GM21825 (cell line): Measurements from ENCODE around the gene NLRP9.

Source experiments
- ATAC-seq: cut with Tn5 transposase; IDR thresholded peaks from one replicate; pipeline ENCODE4 v1.9.1; 2021; ENCODE audit warnings: mild to moderate bottlenecking, moderate library complexity; ENCODE audit not compliant: unreplicated experiment

NLRP9 gene

GRCh38 chr19:55689411-55690108 lies 48.6 kb downstream of the NLRP9 start:
- no peak for ATAC-seq

- no peak for ATAC-seq
Observed at GRCh38 chr19:55688422-55689218, 49.6 kb downstream of the NLRP9 start.

GRCh38 chr19:55687281-55688201 lies 50.7 kb downstream of the NLRP9 start:
- no peak for ATAC-seq

- no peak for ATAC-seq
Observed at GRCh38 chr19:55686311-55687050, 51.7 kb downstream of the NLRP9 start.

- no peak for ATAC-seq
Observed at GRCh38 chr19:55685776-55686175, 52.4 kb downstream of the NLRP9 start.

- no peak for ATAC-seq
Observed at GRCh38 chr19:55684946-55685681, 53.1 kb downstream of the NLRP9 start.

GRCh38 chr19:55683449-55684261 lies 54.5 kb downstream of the NLRP9 start:
- ATAC-seq, result no peak

GRCh38 chr19:55681131-55682092 lies 56.8 kb downstream of the NLRP9 start:
- no peak for ATAC-seq

GRCh38 chr19:55680339-55681130 lies 57.7 kb downstream of the NLRP9 start:
- ATAC-seq, result no peak

GRCh38 chr19:55679343-55680257 lies 58.6 kb downstream of the NLRP9 start:
- no peak for ATAC-seq

GRCh38 chr19:55678121-55678671 lies 60.0 kb downstream of the NLRP9 start:
- ATAC-seq, result peak; percentile 65

GRCh38 chr19:55677572-55678028 lies 60.6 kb downstream of the NLRP9 start:
- ATAC-seq, result no peak

- ATAC-seq, result no peak
Observed at GRCh38 chr19:55676889-55677505, 61.2 kb downstream of the NLRP9 start.

GRCh38 chr19:55676383-55676782 lies 61.8 kb downstream of the NLRP9 start:
- no peak for ATAC-seq

- no peak for ATAC-seq
Observed at GRCh38 chr19:55675661-55676354, 62.4 kb downstream of the NLRP9 start.
